ENCODE measurements around the gene TMEM266.

The TMEM266 gene

GRCh38 chr15:76056931-76057330 is 2.9 kb upstream of the TMEM266 start:
- Histone ChIP-seq H2AFZ (ENCODE audit: low read depth, low read length, severe bottlenecking) (no peak overlapping the region), H3K9me2 (replicated peaks; ENCODE audit: insufficient read depth, low read length) (no peaks in the 10 kb centered on the region), H4K20me1 (ENCODE audit: low read depth, low read length) (no peaks in the 10 kb centered on the region), H3K27me3 (ENCODE audit: low read length) (no peaks in the 10 kb centered on the region), H3F3A (ENCODE audit: insufficient read depth) (no peaks in the 10 kb centered on the region), H3K9me3 (ENCODE audit: insufficient read depth, low read length) (no peaks in the 10 kb centered on the region), H3K4me3 (ENCODE audit: insufficient read depth, low read length, poor library complexity, severe bottlenecking) (no peak overlapping the region), H3K4me2 (ENCODE audit: low read depth, low read length, poor library complexity, severe bottlenecking) (peak overlapping the region; percentile 6), H3K36me3 (ENCODE audit: low read length) (no peaks in the 10 kb centered on the region), H3K27ac (ENCODE audit: low read depth, low read length) (no peak overlapping the region), H3K9ac (ENCODE audit: low read length) (no peak overlapping the region), H3K79me2 (ENCODE audit: insufficient read depth, low read length) (no peaks in the 10 kb centered on the region)
- TF ChIP-seq CTCF (IDR thresholded peaks at IDR 0.05; ENCODE audit: insufficient read depth, low read length, poor library complexity, severe bottlenecking): no peak
- no peak for TF ChIP-seq EZH2phosphoT487 (conservative IDR thresholded peaks at IDR 0.05; ENCODE audit: low read length)

- Histone ChIP-seq H3K27me3 (ENCODE audit: low read length) (no peaks in the 10 kb centered on the region), H3K9me3 (ENCODE audit: insufficient read depth, low read length) (no peaks in the 10 kb centered on the region), H3F3A (ENCODE audit: insufficient read depth) (no peaks in the 10 kb centered on the region), H3K79me2 (ENCODE audit: insufficient read depth, low read length) (no peaks in the 10 kb centered on the region), H3K27ac (ENCODE audit: low read depth, low read length) (no peak overlapping the region), H4K20me1 (ENCODE audit: low read depth, low read length) (no peaks in the 10 kb centered on the region), H3K4me2 (ENCODE audit: low read depth, low read length, poor library complexity, severe bottlenecking) (peak overlapping the region; percentile 6), H3K9me2 (replicated peaks; ENCODE audit: insufficient read depth, low read length) (no peaks in the 10 kb centered on the region), H3K9ac (ENCODE audit: low read length) (no peak overlapping the region), H2AFZ (ENCODE audit: low read depth, low read length, severe bottlenecking) (no peak overlapping the region), H3K4me3 (ENCODE audit: insufficient read depth, low read length, poor library complexity, severe bottlenecking) (no peak overlapping the region), H3K36me3 (ENCODE audit: low read length) (no peaks in the 10 kb centered on the region)
- TF ChIP-seq CTCF (IDR thresholded peaks at IDR 0.05; ENCODE audit: insufficient read depth, low read length, poor library complexity, severe bottlenecking) (peak; percentile 71), EZH2phosphoT487 (conservative IDR thresholded peaks at IDR 0.05; ENCODE audit: low read length) (no peak)
Measured at GRCh38 chr15:76057332-76058000, 2.3 kb upstream of the TMEM266 start.

- peak; percentile 25 for TF ChIP-seq CTCF (IDR thresholded peaks at IDR 0.05; ENCODE audit: insufficient read depth, low read length, poor library complexity, severe bottlenecking)
- TF ChIP-seq EZH2phosphoT487 (conservative IDR thresholded peaks at IDR 0.05; ENCODE audit: low read length): no peak
- H2AFZ ChIP-seq (ENCODE audit: low read depth, low read length, severe bottlenecking): no peak overlapping the region
Measured at GRCh38 chr15:76058714-76059319, 968 bp upstream of the TMEM266 start.

More at GRCh38 chr15:76058714-76059319, 968 bp upstream of the TMEM266 start:
- H3K27me3 ChIP-seq (ENCODE audit: low read length): no peaks in the 10 kb centered on the region
- no peaks in the 10 kb centered on the region for H3K79me2 ChIP-seq (ENCODE audit: insufficient read depth, low read length)
- H3K9me2 ChIP-seq (replicated peaks; ENCODE audit: insufficient read depth, low read length): no peaks in the 10 kb centered on the region
- no peaks in the 10 kb centered on the region for H4K20me1 ChIP-seq (ENCODE audit: low read depth, low read length)
- H3K36me3 ChIP-seq (ENCODE audit: low read length): no peaks in the 10 kb centered on the region
- H3K4me2 ChIP-seq (ENCODE audit: low read depth, low read length, poor library complexity, severe bottlenecking): peak overlapping the region; percentile 74
- peak overlapping the region; percentile 52 for H3K4me3 ChIP-seq (ENCODE audit: insufficient read depth, low read length, poor library complexity, severe bottlenecking)
- no peaks in the 10 kb centered on the region for H3F3A ChIP-seq (ENCODE audit: insufficient read depth)
- H3K9ac ChIP-seq (ENCODE audit: low read length): peak overlapping the region; percentile 28; the same call in 1 of the 2 replicates
- H3K9me3 ChIP-seq (ENCODE audit: insufficient read depth, low read length): no peaks in the 10 kb centered on the region
- no peak overlapping the region for H3K27ac ChIP-seq (ENCODE audit: low read depth, low read length)
